ENCODE results near the gene HINT3.

DNA sequence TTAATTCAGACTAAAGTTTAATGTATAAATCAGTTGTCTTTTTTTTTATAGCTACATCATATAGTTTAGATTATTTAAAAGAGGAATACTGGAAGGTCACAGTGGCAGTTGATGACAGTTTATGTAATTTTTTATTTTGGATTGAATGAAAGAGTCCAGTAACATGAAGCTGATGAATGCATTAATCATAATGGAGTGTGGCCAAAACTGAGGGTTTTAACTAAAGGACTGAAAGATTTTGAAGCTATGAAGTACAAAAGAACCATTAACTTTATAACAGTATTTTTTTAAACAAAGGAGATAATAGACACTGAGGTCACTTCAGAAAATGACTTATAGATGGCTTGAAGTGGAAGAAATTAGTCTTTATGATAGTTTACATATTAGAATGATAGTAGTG lies 71.0 kb downstream of the HINT3 start:
- TF ChIP-seq, protein P1, sequence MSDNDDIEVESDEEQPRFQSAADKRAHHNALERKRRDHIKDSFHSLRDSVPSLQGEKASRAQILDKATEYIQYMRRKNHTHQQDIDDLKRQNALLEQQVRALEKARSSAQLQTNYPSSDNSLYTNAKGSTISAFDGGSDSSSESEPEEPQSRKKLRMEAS (IDR thresholded peaks at IDR 0.05) = no peak
- TF ChIP-seq CTCF (IDR thresholded peaks at IDR 0.05 in 2 of 3, conservative IDR thresholded peaks at IDR 0.05 in 1 of 3; ENCODE audit: borderline replicate concordance in 1 of 3, insufficient read depth in 1 of 3, low read depth in 2 of 3, low read length in 2 of 3) (no peak), RAD21 (IDR thresholded peaks at IDR 0.05; ENCODE audit: low read depth) (no peak)
